Measurements from ENCODE around the gene LZTR1. TPM values are rescaled to one million over a fixed set of nuclear protein-coding genes. Genes with fewer than 3 reads are reported as not detected.

LZTR1 gene
- total RNA-seq, 4 donors from 2014 or later = 37.1 to 67.2 (median 55.7) TPM

DNA sequence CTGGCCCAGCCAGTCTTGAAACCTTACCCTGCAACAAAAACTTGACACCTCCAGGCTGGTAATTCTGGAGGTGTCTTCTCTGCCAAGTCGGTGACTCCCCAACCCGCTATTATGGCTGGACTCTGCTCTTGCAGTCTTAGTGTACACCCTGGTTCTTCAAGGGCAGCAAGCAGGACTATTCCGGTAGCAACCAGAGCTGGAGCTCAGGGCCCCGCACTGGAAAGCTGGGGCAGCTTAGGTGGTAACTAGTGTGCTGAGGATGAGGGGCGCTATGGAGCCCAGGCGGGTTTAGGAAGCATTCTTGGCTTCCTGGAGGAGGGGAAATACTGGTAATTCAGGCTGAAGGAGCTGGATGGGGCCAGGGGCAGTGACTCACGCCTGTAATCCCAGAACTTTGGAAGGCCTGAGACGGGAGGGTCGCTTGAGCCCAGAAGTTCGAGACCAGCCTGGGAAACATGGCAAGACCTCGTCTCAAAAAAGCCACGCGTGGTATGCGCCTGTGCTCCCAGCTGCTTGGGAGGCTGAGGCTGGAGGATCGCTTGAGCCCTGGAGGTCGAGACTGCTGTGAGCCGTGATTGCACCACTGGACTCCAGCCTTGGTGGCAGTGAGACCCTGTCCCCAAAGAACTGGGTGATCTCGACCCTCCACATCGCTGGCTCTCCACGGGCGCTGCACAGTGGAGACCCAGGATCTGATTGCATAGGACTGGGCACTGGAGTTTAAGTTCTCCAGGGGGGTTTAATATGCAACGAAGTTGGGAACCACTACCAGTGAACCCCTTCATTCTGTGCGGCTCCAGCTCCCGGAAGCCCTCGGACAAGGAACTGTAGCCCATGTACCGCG, 25.6 kb upstream of the LZTR1 start:
- Histone ChIP-seq H3K27ac (no peak overlapping the region), H3K27me3 (no peaks in the 10 kb centered on the region), H3K36me3 (peaks cover 5 to 8% of the 10 kb centered on the region in 2 donors), H3K9me3 (no peaks in the 10 kb centered on the region), H3K4me1 (peaks cover 4 to 19% of the 10 kb centered on the region in 2 donors), H3K4me3 (replicated peaks in 1 of 3) (peak overlapping the region in 2 of 3 donors; percentile 53 to 57)
- WGBS, 2 donors = 28 to 54% methylated on average over 17 to 18 of the region's 27 CpGs
- intact Hi-C loops (cut with DNase I) = no loop called here
- peak in 1 of 2 donors; percentile 18 for DNase-seq
- no peak for TF ChIP-seq POLR2A (IDR thresholded peaks at IDR 0.05)
- TF ChIP-seq, protein P1, sequence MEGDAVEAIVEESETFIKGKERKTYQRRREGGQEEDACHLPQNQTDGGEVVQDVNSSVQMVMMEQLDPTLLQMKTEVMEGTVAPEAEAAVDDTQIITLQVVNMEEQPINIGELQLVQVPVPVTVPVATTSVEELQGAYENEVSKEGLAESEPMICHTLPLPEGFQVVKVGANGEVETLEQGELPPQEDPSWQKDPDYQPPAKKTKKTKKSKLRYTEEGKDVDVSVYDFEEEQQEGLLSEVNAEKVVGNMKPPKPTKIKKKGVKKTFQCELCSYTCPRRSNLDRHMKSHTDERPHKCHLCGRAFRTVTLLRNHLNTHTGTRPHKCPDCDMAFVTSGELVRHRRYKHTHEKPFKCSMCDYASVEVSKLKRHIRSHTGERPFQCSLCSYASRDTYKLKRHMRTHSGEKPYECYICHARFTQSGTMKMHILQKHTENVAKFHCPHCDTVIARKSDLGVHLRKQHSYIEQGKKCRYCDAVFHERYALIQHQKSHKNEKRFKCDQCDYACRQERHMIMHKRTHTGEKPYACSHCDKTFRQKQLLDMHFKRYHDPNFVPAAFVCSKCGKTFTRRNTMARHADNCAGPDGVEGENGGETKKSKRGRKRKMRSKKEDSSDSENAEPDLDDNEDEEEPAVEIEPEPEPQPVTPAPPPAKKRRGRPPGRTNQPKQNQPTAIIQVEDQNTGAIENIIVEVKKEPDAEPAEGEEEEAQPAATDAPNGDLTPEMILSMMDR (IDR thresholded peaks at IDR 0.05) = no peak

DNA sequence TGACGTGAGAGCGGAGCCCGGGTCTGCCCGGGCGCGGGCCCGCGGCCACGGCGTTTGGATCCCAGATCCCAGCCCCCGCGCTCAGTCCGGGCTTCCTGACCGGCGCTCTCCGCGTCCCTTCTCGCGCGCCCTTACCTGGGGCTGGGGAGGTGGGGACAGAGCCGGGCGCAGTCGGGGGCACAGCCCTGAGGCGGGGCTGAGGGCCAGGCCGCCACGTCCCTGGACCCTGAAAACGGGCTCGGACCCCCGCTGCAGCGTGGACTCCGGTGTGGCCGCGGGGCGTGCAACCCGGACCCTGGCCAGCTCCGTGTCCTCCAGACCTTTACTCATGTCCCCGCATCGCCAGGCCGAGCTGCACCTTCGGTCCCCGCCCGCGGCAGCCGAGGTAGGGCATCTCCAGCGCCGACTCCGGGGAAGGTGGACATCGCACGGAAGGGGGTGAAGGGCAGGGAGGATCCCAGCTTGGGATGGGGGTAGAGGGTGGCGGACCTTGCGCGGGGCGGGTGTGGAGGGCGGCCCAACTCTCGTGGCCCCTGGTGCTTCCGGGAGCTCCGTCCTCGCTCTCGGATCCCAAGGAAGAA, 24.9 kb upstream of the LZTR1 start:
- H3K27ac ChIP-seq = no peak overlapping the region
- H3K4me1 ChIP-seq = peaks cover 4 to 19% of the 10 kb centered on the region in 2 donors
- no peaks in the 10 kb centered on the region for H3K9me3 ChIP-seq
- intact Hi-C loops (cut with DNase I) = no loop called here
- H3K4me3 ChIP-seq (replicated peaks in 1 of 3) = peak overlapping the region; percentile 32 to 57 (median 53)
- peak in 1 of 2 donors; percentile 38 for DNase-seq
- no peaks in the 10 kb centered on the region for H3K27me3 ChIP-seq
- 0 to 2% methylated on average over 1 to 44 of the region's 59 CpGs for WGBS, 2 donors
- H3K36me3 ChIP-seq = peaks cover under 1 to 5% of the 10 kb centered on the region in 2 donors
- TF ChIP-seq, protein P1 (IDR thresholded peaks at IDR 0.05) = no peak
- TF ChIP-seq POLR2A (IDR thresholded peaks at IDR 0.05) = no peak

DNA sequence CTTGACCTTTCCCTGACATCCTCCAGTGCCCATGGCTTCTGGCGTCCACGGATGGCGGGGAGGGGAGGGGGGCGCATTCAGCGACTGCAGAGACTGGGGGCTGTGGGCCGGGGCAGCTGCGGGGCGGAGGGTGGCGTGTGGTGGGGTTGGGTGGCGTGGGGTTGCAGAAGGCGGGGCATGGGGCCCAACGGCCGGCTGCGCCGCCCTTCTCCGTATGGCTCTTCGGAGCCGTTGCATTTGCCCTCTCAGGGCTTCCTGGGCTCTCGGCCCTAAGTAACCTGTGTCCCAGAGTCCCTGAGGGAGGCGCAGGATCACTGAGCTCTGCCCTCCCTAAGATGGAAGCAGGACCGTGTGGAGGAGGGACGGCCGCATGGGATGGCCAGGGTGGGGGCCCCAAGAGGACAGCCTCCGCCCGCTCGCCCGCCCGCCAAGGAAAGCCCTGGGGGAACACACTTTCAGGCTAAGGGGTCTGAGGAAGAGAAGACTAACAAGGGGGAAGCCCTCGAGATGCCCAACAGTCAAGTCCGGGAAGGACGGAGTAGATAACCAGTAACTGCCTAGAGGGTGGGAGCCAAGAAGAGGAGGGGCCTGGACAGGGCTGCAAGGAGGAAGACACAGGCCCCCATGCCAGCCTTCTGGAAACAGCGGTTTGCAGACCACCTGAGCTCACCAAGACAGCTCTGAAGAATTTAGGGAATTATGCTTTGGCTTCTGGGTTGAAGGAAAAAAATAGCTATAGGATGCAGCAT, 24.2 kb upstream of the LZTR1 start:
- Histone ChIP-seq H3K4me3 (replicated peaks in 1 of 3) (peak overlapping the region; percentile 32 to 57 (median 53)), H3K36me3 (peaks cover 0 to under 1% of the 10 kb centered on the region in 2 donors), H3K9me3 (no peaks in the 10 kb centered on the region), H3K4me1 (peaks cover 4 to 19% of the 10 kb centered on the region in 2 donors), H3K27me3 (no peaks in the 10 kb centered on the region), H3K27ac (no peak overlapping the region)
- no peak for TF ChIP-seq POLR2A (IDR thresholded peaks at IDR 0.05)
- intact Hi-C loops (cut with DNase I) = no loop called here
- WGBS, 2 donors = 9 to 24% methylated on average over 7 to 23 of the region's 32 CpGs
- DNase-seq = peak; percentile 9 to 23

DNA sequence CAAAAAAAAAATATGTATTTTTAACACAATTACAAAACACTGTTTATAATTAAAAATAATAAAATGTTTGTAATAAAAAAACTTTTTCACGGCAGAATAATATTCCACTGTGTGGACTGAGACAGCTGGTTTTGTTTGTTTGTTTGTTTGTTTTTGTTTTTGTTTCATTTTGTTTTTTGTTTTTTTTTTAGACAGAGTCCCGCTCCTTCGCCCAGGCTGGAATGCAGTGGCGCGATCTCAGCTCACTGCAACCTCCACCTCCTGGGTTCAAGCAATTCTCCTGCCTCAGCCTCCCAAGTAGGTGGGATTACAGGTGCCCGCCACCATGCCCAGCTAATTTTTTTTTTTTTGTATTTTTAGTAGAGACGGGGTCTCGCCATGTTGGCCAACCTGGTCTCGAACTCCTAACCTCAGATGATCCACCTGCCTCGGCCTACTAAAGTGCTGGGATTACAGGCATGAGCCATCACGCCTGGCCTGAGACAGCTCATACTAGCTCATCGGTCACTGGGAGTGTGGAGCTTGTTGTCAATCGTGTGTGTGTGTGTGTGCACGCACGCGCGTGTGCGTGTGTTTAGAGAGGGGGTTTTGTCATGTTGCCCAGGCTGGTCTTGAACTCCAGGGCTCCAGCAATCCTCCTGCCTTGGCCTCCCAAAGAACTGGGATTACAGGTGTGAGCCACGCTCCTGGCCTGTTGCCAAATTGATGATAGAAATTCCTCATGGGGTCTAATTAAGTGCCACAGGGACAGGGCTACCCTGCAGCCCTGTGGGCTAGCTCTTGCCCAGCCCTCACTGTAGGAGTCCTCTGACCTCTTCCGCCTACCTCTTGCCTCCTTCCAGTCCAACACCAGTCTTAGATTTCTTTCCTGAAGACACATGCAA, 22.3 kb upstream of the LZTR1 start:
- 92 to 96% methylated on average over 20 of the region's 20 CpGs for WGBS, 2 donors
- Histone ChIP-seq H3K4me3 (replicated peaks in 1 of 3) (no peak overlapping the region), H3K27me3 (no peaks in the 10 kb centered on the region), H3K27ac (no peak overlapping the region), H3K4me1 (peaks cover 8 to 24% of the 10 kb centered on the region in 2 donors), H3K9me3 (no peaks in the 10 kb centered on the region), H3K36me3 (no peaks in the 10 kb centered on the region)
- intact Hi-C loops (cut with DNase I) = no loop called here
- no peak for TF ChIP-seq POLR2A (IDR thresholded peaks at IDR 0.05)
- TF ChIP-seq, protein P1 (IDR thresholded peaks at IDR 0.05) = no peak
- no peak for DNase-seq

DNA sequence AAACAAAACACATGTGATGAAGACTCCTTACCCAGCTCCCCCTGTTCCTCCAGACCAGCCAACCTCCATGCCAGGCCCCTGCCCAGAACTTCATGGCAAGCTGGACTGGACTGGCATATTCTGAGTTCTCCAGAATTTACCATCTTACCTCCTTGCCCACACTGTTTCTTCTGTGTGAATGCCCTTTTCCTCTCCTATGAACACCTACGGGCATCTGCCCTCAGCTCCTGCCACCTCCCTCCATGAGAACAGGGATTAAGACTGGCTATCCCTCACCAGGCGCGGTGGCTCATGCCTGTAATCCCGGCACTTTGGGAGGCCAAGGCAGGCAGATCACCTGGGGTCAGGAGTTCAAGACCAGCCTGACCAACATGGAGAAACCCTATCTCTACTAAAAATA, 21.5 kb upstream of the LZTR1 start:
- no peak for DNase-seq
- peaks cover 8 to 27% of the 10 kb centered on the region in 2 donors for H3K4me1 ChIP-seq
- no peak for TF ChIP-seq POLR2A (IDR thresholded peaks at IDR 0.05)
- TF ChIP-seq, protein P1 (IDR thresholded peaks at IDR 0.05) = no peak
- no peak overlapping the region for H3K4me3 ChIP-seq (replicated peaks in 1 of 3)
- H3K9me3 ChIP-seq = no peaks in the 10 kb centered on the region
- WGBS, 2 donors = 94 to 95% methylated on average over 4 of the region's 4 CpGs
- H3K36me3 ChIP-seq = no peaks in the 10 kb centered on the region
- intact Hi-C loops (cut with DNase I) = no loop called here
- no peaks in the 10 kb centered on the region for H3K27me3 ChIP-seq
- H3K27ac ChIP-seq = no peak overlapping the region
